Bladder microvascular endothelial cell (primary cell): ENCODE data around the gene IFT122. TPM values are rescaled to one million over a fixed set of nuclear protein-coding genes. Genes with fewer than 3 reads are reported as not detected.

Experiments used
- total RNA-seq: library from RNA; depleted of rRNA; stranded (reverse); fragments of >200 nt; gene quantifications from 2 replicates; pipeline ENCODE4 v1.2.3, GENCODE V29; 2014

IFT122 gene, protein sequence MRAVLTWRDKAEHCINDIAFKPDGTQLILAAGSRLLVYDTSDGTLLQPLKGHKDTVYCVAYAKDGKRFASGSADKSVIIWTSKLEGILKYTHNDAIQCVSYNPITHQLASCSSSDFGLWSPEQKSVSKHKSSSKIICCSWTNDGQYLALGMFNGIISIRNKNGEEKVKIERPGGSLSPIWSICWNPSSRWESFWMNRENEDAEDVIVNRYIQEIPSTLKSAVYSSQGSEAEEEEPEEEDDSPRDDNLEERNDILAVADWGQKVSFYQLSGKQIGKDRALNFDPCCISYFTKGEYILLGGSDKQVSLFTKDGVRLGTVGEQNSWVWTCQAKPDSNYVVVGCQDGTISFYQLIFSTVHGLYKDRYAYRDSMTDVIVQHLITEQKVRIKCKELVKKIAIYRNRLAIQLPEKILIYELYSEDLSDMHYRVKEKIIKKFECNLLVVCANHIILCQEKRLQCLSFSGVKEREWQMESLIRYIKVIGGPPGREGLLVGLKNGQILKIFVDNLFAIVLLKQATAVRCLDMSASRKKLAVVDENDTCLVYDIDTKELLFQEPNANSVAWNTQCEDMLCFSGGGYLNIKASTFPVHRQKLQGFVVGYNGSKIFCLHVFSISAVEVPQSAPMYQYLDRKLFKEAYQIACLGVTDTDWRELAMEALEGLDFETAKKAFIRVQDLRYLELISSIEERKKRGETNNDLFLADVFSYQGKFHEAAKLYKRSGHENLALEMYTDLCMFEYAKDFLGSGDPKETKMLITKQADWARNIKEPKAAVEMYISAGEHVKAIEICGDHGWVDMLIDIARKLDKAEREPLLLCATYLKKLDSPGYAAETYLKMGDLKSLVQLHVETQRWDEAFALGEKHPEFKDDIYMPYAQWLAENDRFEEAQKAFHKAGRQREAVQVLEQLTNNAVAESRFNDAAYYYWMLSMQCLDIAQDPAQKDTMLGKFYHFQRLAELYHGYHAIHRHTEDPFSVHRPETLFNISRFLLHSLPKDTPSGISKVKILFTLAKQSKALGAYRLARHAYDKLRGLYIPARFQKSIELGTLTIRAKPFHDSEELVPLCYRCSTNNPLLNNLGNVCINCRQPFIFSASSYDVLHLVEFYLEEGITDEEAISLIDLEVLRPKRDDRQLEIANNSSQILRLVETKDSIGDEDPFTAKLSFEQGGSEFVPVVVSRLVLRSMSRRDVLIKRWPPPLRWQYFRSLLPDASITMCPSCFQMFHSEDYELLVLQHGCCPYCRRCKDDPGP
- 24.0 and 38.5 TPM in 2 replicates for total RNA-seq

GRCh38 chr3:129439817-129440617 lies at the start of gene IFT122, which contains the start of gene MBD4:
Gene IFT122 (plus strand): TSS chr3:129440224. CDS start chr3:129440331, 107 bp downstream.
Gene MBD4 (minus strand): TSS chr3:129439948. CDS start chr3:129439833, 115 bp downstream.

DNA sequence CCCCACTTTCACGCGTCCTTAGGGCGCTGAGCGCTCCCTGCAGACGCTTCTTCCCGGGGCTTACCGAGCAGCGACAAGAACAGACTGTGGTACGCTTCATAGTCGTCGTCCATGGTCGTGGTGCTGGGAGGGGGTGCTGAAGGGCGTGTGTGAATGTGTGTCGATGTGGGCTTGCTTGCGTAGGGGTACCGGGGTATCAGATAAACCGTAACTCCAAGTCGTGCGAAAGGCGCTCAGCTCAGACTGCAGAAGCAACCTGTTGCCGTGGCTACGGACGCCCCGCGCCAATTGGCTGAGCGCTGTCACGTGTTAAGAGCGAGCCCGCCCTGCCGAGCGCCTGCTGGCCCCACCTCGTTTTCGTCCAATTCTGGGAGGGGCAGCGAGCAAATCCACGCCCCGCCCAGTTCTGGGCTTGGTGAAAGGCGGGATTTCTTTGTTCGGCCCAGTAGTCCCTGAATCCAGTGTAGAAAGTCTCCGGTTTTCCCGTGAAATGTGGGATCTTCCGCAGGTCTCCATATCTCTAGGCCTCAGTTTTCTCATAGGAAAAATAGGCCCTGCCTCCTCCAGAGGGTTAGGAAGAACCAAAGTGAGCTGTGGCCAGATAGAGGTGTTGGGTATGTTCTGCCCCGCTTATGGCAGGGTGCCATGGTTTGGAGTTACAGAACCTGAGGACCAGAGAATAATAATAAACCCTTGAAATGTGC lies 11.5 kb upstream of the IFT122 start, which contains the start of gene EFCAB12:
TSS of gene EFCAB12 (minus strand) at position 261 of the 704 bp plus-strand sequence. CDS start at position 113, 148 bp downstream.

GRCh38 chr3:129528589-129529100 lies 88.6 kb downstream of the IFT122 start, which contains the start of gene RHO:
Gene RHO (plus strand): TSS chr3:129528639. CDS start chr3:129528734, 95 bp downstream.

GRCh38 chr3:129543156-129543790 lies 103.2 kb downstream of the IFT122 start, which contains the start of gene H1-8:
Gene H1-8 (plus strand): TSS chr3:129543175. CDS start chr3:129543219, 44 bp downstream.

Other genes starting within 250 kb of the IFT122 start
- gene COPG1, start 190.6 kb upstream of the IFT122 start, total RNA-seq: 197 and 374 TPM in 2 replicates
- gene HMCES, start 161.4 kb upstream of the IFT122 start, total RNA-seq: 25.4 and 30.0 TPM in 2 replicates
- gene EFCAB12, start 11.6 kb upstream of the IFT122 start, total RNA-seq: 0.06 TPM in 1 of 2 replicates, not detected in the other
- gene MBD4, start 276 bp upstream of the IFT122 start, total RNA-seq: 19.3 and 30.5 TPM in 2 replicates
- not detected in 2 replicates for gene RHO, start 88.4 kb downstream of the IFT122 start, total RNA-seq
- gene H1-8, start 103.0 kb downstream of the IFT122 start, total RNA-seq: not detected in 2 replicates
- gene PLXND1, start 166.5 kb downstream of the IFT122 start, total RNA-seq: 488 and 829 TPM in 2 replicates